Measurements from ENCODE around the gene VKORC1.

Gene VKORC1

GRCh38 chr16:31128711-31129567, 34.3 kb upstream of the VKORC1 start:
- DNase-seq (ENCODE audit: insufficient read length), result no peak
- TF ChIP-seq POLR2A (IDR thresholded peaks at IDR 0.05; ENCODE audit: low read depth, low read length) (no peak), TAF1 (IDR thresholded peaks at IDR 0.05; ENCODE audit: borderline replicate concordance, low read depth, low read length) (no peak), POLR2AphosphoS5 (IDR thresholded peaks at IDR 0.05; ENCODE audit: low read depth, low read length) (no peak)
- no peak for FAIRE-seq

GRCh38 chr16:31127182-31127581, 32.6 kb upstream of the VKORC1 start:
- no peak for TF ChIP-seq TAF1 (IDR thresholded peaks at IDR 0.05; ENCODE audit: borderline replicate concordance, low read depth, low read length)
- no peak for TF ChIP-seq POLR2A (IDR thresholded peaks at IDR 0.05; ENCODE audit: low read depth, low read length)
- no peak for TF ChIP-seq POLR2AphosphoS5 (IDR thresholded peaks at IDR 0.05; ENCODE audit: low read depth, low read length)
- DNase-seq (ENCODE audit: insufficient read length) (no peak), FAIRE-seq (no peak)

DNA sequence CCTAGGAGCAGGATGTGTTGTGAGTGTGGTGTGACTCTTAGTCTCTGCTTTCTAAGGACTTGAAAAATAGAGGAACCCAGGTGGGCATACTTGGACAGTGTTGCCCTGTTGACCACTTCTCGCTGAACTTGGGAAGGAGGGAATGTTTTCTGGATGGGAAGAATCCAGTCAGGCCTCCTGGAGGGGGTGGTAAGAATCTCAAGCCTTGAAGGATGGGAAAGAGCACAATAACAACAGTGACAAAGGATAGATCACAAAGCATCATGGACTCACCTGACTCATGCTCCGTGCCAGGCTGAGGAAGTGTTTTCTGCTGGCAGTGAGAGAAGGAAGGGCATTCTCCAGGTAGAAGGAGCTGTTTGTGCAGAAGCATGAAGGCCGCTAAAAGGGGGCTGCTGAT, 31.2 kb upstream of the VKORC1 start:
- TF ChIP-seq POLR2AphosphoS5 (IDR thresholded peaks at IDR 0.05; ENCODE audit: low read depth, low read length) (no peak), TAF1 (IDR thresholded peaks at IDR 0.05; ENCODE audit: borderline replicate concordance, low read depth, low read length) (no peak), POLR2A (IDR thresholded peaks at IDR 0.05; ENCODE audit: low read depth, low read length) (no peak)
- DNase-seq (ENCODE audit: insufficient read length), result no peak
- FAIRE-seq, result no peak

DNA sequence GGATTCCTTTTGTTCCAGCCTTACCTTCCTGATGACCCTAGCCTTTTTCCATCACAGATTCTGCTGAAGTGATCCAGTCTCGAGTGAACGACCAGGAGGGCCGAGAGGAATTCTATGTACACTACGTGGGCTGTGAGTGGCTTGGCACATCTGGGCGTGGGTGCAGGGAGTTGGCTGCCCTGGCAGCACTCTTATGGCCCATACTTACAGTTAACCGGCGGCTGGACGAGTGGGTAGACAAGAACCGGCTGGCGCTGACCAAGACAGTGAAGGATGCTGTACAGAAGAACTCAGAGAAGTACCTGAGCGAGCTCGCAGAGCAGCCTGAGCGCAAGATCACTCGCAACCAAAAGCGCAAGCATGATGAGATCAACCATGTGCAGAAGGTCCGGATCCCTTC, 25.5 kb upstream of the VKORC1 start:
- TF ChIP-seq POLR2AphosphoS5 (IDR thresholded peaks at IDR 0.05; ENCODE audit: low read depth, low read length), result no peak
- no peak for TF ChIP-seq POLR2A (IDR thresholded peaks at IDR 0.05; ENCODE audit: low read depth, low read length)
- TF ChIP-seq TAF1 (IDR thresholded peaks at IDR 0.05; ENCODE audit: borderline replicate concordance, low read depth, low read length), result no peak
- DNase-seq (ENCODE audit: insufficient read length) (no peak), FAIRE-seq (no peak)

DNA sequence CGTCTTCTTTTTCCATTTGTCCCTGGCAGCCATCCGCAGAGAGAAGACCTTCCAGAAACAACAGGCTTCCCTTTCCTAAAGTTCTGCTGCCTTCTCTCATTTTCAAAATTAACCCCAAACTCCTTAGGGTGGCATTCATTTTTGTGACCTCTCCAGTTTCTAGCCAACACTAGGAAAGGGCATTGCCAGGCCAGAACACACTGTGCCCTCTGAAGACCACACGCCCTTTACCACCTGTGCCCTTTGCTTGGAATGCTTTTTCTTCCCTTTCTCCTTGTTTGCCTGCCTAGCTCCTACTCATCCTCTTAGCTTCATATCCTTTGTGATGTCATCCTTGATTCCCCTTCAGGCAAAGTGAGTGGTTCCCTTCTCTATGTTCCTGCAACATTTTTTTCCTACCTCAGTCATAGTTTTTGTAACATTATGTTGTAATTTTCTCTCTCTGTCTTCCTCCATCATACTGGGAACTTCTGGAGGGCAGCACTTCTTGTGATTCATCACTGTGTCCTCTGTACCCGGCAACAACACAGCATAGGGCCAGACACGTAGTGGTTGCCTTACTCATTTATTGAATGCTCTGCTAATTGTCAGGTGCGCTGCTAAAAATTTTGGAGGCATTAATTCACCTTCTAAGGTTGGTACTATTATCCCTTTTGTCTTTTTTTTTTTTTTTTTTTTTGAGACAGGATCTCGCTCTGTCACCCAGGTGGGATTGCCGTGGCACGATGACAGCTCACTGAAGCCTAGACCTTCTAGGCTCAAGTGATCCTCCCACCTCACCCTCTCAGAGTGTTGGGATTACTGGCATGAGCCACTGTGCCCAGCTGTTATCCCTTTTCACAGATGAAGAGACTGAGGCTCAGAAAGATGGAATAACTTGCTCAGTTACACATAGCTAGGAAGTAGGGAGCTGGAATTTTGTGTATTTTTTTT, 23.9 kb upstream of the VKORC1 start:
- no peak for DNase-seq (ENCODE audit: insufficient read length)
- no peak for TF ChIP-seq POLR2AphosphoS5 (IDR thresholded peaks at IDR 0.05; ENCODE audit: low read depth, low read length)
- no peak for TF ChIP-seq TAF1 (IDR thresholded peaks at IDR 0.05; ENCODE audit: borderline replicate concordance, low read depth, low read length)
- no peak for TF ChIP-seq POLR2A (IDR thresholded peaks at IDR 0.05; ENCODE audit: low read depth, low read length)
- FAIRE-seq, result no peak

GRCh38 chr16:31117384-31118222, 23.0 kb upstream of the VKORC1 start, which contains the start of gene KAT8:
Gene KAT8, plus strand, starts transcription at chr16:31117664. Its CDS starts 18 bp downstream, at chr16:31117682.
- TF ChIP-seq TAF1 (IDR thresholded peaks at IDR 0.05; ENCODE audit: borderline replicate concordance, low read depth, low read length) (0 out of 2 replicates have a peak, but pooled peaks have one; percentile 70), POLR2A (IDR thresholded peaks at IDR 0.05; ENCODE audit: low read depth, low read length) (peak; percentile 92), POLR2AphosphoS5 (IDR thresholded peaks at IDR 0.05; ENCODE audit: low read depth, low read length) (peak; percentile 83)
- DNase-seq (ENCODE audit: insufficient read length) (peak; percentile 97), FAIRE-seq (peak; percentile 97)

DNA sequence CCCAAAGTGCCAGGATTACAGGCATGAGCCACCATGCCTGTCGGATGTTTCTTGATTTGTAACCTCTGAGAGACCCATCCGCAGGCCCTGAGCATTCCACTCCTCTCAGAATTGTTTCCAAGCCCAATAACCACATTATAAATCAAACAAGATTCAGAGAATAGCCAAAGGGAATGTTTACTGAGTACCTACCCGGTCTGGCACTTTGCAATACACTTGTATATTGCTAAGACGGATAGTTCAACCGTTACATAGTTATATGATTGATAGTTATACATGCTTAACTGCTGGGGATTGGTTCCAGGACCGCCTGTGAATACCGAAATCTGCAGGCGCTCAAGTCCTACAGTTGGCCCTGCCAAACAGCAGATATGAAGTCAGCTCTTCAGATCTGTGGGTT, 19.9 kb upstream of the VKORC1 start:
- no peak for DNase-seq (ENCODE audit: insufficient read length)
- TF ChIP-seq POLR2A (IDR thresholded peaks at IDR 0.05; ENCODE audit: low read depth, low read length) (no peak), TAF1 (IDR thresholded peaks at IDR 0.05; ENCODE audit: borderline replicate concordance, low read depth, low read length) (no peak), POLR2AphosphoS5 (IDR thresholded peaks at IDR 0.05; ENCODE audit: low read depth, low read length) (no peak)
- no peak for FAIRE-seq

GRCh38 chr16:31113121-31114120, 18.8 kb upstream of the VKORC1 start:
- no peak for DNase-seq (ENCODE audit: insufficient read length)
- TF ChIP-seq POLR2A (IDR thresholded peaks at IDR 0.05; ENCODE audit: low read depth, low read length), result no peak
- no peak for TF ChIP-seq POLR2AphosphoS5 (IDR thresholded peaks at IDR 0.05; ENCODE audit: low read depth, low read length)
- FAIRE-seq, result no peak

- TF ChIP-seq POLR2AphosphoS5 (IDR thresholded peaks at IDR 0.05; ENCODE audit: low read depth, low read length), result no peak
- TF ChIP-seq POLR2A (IDR thresholded peaks at IDR 0.05; ENCODE audit: low read depth, low read length), result no peak
- no peak for TF ChIP-seq TAF1 (IDR thresholded peaks at IDR 0.05; ENCODE audit: borderline replicate concordance, low read depth, low read length)
- no peak for FAIRE-seq
- DNase-seq (ENCODE audit: insufficient read length), result no peak
These were observed 18.1 kb upstream of the VKORC1 start for GRCh38 chr16:31112711-31113110.

Data from GM12892 (cell line).